ENCODE data around the gene LAMC3.

DNA sequence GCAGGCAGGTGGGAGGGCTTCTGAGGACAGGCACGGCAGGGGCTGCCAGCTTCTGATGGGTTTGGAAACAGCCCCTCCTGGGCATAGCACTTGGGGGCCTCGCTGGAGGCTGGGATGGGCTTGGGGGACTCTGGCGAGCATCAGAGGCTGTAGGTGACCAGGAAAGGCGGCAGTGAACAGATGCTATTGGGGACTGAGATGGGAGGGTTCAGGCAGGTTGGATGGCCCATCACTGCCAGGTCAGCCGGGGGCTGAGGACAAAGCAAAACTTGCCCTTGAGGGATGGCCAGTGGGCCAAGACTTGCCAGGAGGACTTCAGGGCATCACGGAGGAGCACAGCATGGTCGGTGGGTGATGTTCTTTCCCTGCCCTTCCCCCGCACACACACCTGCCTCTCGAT lies 94.0 kb downstream of the LAMC3 start:
- TF ChIP-seq, protein P1, sequence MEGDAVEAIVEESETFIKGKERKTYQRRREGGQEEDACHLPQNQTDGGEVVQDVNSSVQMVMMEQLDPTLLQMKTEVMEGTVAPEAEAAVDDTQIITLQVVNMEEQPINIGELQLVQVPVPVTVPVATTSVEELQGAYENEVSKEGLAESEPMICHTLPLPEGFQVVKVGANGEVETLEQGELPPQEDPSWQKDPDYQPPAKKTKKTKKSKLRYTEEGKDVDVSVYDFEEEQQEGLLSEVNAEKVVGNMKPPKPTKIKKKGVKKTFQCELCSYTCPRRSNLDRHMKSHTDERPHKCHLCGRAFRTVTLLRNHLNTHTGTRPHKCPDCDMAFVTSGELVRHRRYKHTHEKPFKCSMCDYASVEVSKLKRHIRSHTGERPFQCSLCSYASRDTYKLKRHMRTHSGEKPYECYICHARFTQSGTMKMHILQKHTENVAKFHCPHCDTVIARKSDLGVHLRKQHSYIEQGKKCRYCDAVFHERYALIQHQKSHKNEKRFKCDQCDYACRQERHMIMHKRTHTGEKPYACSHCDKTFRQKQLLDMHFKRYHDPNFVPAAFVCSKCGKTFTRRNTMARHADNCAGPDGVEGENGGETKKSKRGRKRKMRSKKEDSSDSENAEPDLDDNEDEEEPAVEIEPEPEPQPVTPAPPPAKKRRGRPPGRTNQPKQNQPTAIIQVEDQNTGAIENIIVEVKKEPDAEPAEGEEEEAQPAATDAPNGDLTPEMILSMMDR (IDR thresholded peaks at IDR 0.05): no peak
- TF ChIP-seq POLR2AphosphoS5 (IDR thresholded peaks at IDR 0.05) (no peak), EP300 (IDR thresholded peaks at IDR 0.05; ENCODE audit: low read depth) (no peak)
